Stromal cell of bone marrow (primary cell): ENCODE data around the gene KLC1.

Experiments used
- DNase-seq: peaks from one replicate; pipeline ENCODE4 v3.0.0-alpha.2; 2012; ENCODE audit warnings: low read depth

KLC1 gene

GRCh38 chr14:103721334-103722120 lies 92.5 kb downstream of the KLC1 start:
- no peak for DNase-seq

GRCh38 chr14:103723748-103724081 lies 94.7 kb downstream of the KLC1 start:
- no peak for DNase-seq

GRCh38 chr14:103724116-103724515 lies 95.1 kb downstream of the KLC1 start:
- no peak for DNase-seq

GRCh38 chr14:103725001-103725682 lies 96.1 kb downstream of the KLC1 start:
- DNase-seq: no peak

GRCh38 chr14:103725739-103726395 lies 96.9 kb downstream of the KLC1 start:
- no peak for DNase-seq

GRCh38 chr14:103726474-103726873 lies 97.5 kb downstream of the KLC1 start:
- no peak for DNase-seq

GRCh38 chr14:103727313-103727980 lies 98.4 kb downstream of the KLC1 start:
- no peak for DNase-seq

- no peak for DNase-seq
These were observed 99.1 kb downstream of the KLC1 start for GRCh38 chr14:103728141-103728540.

- DNase-seq: no peak
These were observed 99.7 kb downstream of the KLC1 start for GRCh38 chr14:103728721-103729120.

- DNase-seq: no peak
These were observed 100.8 kb downstream of the KLC1 start for GRCh38 chr14:103729496-103730448.

- no peak for DNase-seq
These were observed 101.6 kb downstream of the KLC1 start for GRCh38 chr14:103730490-103731035.

- no peak for DNase-seq
These were observed 102.5 kb downstream of the KLC1 start for GRCh38 chr14:103731481-103731880.

- no peak for DNase-seq
These were observed 103.2 kb downstream of the KLC1 start for GRCh38 chr14:103731916-103732867.

- DNase-seq: no peak
These were observed 104.0 kb downstream of the KLC1 start for GRCh38 chr14:103732868-103733620.

GRCh38 chr14:103733651-103734050 lies 104.6 kb downstream of the KLC1 start:
- no peak for DNase-seq

GRCh38 chr14:103734081-103734888 lies 105.3 kb downstream of the KLC1 start:
- DNase-seq: no peak

GRCh38 chr14:103735022-103735421 lies 106.0 kb downstream of the KLC1 start:
- DNase-seq: no peak

GRCh38 chr14:103735439-103735814 lies 106.4 kb downstream of the KLC1 start:
- no peak for DNase-seq
